PFSK-1 (cell line): ENCODE results near the gene BLTP3B. TPM values are rescaled to one million over a fixed set of nuclear protein-coding genes. Genes with fewer than 3 reads are reported as not detected.

ENCODE experiments used
- FOXP2 ChIP-seq: optimal IDR thresholded peaks from 2 replicates; pipeline ENCODE3; 2011; ENCODE audit warnings: borderline replicate concordance, control low read depth, inconsistent platforms; ENCODE audit not compliant: insufficient read depth; ENCODE audit errors: extremely low read length, extremely low read depth
- POLR2AphosphoS5 ChIP-seq: IDR thresholded peaks from 2 replicates; pipeline ENCODE4 v1.6.1; 2012; ENCODE audit warnings: low read depth, mild to moderate bottlenecking, control low read depth, low read length, moderate library complexity
- SIN3A ChIP-seq: IDR thresholded peaks from 2 replicates; pipeline ENCODE4 v1.6.1; 2012; ENCODE audit warnings: mild to moderate bottlenecking, low read length, moderate library complexity, borderline replicate concordance; ENCODE audit not compliant: insufficient read depth
- TAF1 ChIP-seq: IDR thresholded peaks from 2 replicates; pipeline ENCODE4 v1.6.1; 2012; ENCODE audit warnings: low read length, control low read depth, borderline replicate concordance; ENCODE audit not compliant: insufficient read depth
- polyA plus RNA-seq: library from polyadenylated mRNA; unstranded; fragments of >200 nt; gene quantifications from one replicate; pipeline ENCODE4 v1.2.1, GENCODE V29; 2012; ENCODE audit warnings: low read depth, missing spikeins; ENCODE audit not compliant: insufficient read length
- TF ChIP-seq, protein P1 (sequence below), 2 experiments: IDR thresholded peaks; 2 replicates each; pipeline versions ENCODE4 v1.6.1 to v1.8.0; 2011 to 2012; ENCODE audit warnings: low read depth in 2 of 2, low read length in 2 of 2, control low read depth in 1 of 2, inconsistent platforms in 1 of 2, mild to moderate bottlenecking in 1 of 2, moderate library complexity in 1 of 2; ENCODE audit not compliant: insufficient read depth in 1 of 2

Gene BLTP3B, protein sequence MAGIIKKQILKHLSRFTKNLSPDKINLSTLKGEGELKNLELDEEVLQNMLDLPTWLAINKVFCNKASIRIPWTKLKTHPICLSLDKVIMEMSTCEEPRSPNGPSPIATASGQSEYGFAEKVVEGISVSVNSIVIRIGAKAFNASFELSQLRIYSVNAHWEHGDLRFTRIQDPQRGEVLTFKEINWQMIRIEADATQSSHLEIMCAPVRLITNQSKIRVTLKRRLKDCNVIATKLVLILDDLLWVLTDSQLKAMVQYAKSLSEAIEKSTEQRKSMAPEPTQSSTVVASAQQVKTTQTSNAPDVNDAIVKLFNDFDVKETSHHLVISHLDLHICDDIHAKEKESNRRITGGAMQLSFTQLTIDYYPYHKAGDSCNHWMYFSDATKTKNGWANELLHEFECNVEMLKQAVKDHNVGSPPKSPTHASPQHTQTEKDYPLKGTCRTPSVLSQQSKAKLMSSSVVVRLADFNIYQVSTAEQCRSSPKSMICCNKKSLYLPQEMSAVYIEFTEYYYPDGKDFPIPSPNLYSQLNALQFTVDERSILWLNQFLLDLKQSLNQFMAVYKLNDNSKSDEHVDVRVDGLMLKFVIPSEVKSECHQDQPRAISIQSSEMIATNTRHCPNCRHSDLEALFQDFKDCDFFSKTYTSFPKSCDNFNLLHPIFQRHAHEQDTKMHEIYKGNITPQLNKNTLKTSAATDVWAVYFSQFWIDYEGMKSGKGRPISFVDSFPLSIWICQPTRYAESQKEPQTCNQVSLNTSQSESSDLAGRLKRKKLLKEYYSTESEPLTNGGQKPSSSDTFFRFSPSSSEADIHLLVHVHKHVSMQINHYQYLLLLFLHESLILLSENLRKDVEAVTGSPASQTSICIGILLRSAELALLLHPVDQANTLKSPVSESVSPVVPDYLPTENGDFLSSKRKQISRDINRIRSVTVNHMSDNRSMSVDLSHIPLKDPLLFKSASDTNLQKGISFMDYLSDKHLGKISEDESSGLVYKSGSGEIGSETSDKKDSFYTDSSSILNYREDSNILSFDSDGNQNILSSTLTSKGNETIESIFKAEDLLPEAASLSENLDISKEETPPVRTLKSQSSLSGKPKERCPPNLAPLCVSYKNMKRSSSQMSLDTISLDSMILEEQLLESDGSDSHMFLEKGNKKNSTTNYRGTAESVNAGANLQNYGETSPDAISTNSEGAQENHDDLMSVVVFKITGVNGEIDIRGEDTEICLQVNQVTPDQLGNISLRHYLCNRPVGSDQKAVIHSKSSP (N-terminal part only)
- polyA plus RNA-seq: 6.2 TPM

DNA sequence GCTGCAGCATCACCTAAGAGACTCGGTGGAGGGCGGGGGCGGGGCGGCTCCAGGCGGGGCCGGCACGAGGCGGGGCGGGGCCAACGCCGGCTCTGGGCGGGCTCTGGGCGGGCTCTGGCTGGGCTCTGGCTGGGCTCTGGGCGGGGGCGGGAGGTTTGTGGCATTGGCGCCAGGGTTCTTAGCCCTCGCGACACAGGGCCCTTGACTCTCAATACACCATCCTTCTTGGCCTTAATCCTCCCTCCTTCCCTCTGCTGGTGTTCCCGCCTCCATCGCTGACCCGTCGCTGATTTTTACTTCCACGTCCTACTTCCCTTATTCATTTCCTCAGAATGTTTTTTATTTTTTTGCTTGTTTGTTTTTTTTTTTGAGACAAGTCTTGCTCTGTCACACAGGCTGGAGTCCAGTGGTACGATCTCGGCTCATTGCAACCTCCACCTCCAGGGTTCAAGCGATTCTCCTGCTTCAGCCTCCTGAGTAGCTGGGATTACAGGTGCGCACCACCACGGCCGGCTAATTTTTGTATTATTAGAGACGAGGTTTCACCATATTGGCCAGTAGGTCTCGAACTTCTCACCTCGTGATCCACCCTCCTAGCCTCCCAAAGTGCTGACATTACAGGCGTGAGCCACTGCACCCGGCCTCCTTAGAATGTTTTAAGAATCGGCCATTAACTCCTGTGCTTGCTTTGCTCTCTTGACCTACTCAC is at the start of gene BLTP3B:
Gene BLTP3B, minus strand, starts transcription at position 24 of the 709 bp plus-strand sequence. CDS start 239 bp downstream, outside the sequence.
- TF ChIP-seq POLR2AphosphoS5: peak; percentile 59; the same call in 1 of the 2 replicates
- TF ChIP-seq SIN3A: no peak
- TF ChIP-seq FOXP2: no peak
- no peak; the same call in 1 of the 2 replicates for TF ChIP-seq TAF1

DNA sequence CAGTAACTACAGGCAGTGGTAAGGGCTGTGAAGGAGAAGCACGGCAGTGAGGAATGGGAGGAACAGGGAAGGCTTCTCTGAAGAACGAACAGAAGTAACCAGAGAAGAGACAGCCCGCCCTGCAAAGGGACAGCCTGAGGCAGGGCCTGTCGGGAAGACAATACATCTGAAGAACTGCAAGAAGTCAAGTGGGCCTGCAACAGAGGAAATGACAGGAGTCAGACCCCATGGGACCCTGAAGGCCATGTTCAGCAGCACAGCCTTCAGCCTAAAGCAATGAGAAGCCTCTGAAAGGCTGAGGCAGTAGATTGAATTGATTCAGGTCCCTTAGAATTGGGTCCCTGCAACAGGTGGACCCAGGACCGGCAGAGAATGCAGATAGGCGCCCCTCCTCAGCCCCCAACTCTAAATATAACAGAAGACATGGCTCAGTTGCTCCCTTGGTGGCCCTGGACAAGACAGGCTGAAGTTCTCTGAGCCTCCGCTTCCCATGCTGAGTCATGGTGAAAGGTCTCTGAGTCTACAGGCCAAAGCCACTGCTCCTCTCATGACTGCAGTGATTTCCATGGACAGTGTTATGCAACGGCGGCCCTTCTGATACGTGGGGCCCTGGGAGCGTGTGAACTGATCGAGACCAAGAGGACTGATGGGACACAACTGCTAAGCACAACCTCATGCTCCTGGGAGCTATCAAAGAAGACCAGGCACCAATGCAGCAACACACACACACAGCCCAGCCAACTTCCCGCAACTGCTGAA is 47.1 kb upstream of the BLTP3B start:
- TF ChIP-seq SIN3A: no peak
- TF ChIP-seq FOXP2: no peak
- no peak for TF ChIP-seq POLR2AphosphoS5
- TF ChIP-seq, protein P1, sequence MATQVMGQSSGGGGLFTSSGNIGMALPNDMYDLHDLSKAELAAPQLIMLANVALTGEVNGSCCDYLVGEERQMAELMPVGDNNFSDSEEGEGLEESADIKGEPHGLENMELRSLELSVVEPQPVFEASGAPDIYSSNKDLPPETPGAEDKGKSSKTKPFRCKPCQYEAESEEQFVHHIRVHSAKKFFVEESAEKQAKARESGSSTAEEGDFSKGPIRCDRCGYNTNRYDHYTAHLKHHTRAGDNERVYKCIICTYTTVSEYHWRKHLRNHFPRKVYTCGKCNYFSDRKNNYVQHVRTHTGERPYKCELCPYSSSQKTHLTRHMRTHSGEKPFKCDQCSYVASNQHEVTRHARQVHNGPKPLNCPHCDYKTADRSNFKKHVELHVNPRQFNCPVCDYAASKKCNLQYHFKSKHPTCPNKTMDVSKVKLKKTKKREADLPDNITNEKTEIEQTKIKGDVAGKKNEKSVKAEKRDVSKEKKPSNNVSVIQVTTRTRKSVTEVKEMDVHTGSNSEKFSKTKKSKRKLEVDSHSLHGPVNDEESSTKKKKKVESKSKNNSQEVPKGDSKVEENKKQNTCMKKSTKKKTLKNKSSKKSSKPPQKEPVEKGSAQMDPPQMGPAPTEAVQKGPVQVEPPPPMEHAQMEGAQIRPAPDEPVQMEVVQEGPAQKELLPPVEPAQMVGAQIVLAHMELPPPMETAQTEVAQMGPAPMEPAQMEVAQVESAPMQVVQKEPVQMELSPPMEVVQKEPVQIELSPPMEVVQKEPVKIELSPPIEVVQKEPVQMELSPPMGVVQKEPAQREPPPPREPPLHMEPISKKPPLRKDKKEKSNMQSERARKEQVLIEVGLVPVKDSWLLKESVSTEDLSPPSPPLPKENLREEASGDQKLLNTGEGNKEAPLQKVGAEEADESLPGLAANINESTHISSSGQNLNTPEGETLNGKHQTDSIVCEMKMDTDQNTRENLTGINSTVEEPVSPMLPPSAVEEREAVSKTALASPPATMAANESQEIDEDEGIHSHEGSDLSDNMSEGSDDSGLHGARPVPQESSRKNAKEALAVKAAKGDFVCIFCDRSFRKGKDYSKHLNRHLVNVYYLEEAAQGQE (IDR thresholded peaks at IDR 0.05; ENCODE audit: insufficient read depth in 1 of 2, low read depth in 2 of 2, low read length in 2 of 2): no peak
- TF ChIP-seq TAF1: no peak

DNA sequence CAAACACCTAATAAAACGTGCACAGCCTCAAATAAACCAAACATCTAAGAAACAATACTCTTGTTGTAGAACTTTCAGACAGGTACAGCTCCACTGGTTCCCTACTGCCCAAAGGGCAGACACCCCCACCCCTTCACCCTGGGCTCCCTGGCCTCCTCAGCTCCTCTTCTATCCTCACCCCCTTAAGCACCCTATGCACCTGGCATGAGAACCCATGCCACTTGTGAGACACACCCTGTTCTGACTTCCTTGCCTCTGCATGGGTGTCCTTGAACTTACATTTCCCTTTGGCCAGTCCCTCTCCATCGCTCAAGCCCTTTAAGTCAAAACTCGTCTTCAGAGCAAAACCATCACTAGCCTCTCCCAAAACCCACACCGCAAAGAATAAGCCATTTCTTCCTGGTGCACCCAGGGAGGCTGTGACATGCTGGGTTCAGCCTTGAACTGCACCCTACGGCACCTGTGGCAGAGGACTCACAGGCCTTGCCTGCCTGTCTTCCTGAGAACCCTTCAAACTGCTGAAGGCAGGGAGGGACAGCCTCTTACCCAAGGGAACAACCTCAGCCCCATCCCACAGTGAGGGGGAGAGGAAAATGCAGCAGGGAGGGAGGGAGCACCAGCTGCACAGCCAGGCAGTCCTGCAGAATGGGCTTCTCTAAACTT is 45.3 kb upstream of the BLTP3B start:
- TF ChIP-seq TAF1 (no peak), POLR2AphosphoS5 (no peak), SIN3A (no peak), FOXP2 (no peak)
- TF ChIP-seq, protein P1 (IDR thresholded peaks at IDR 0.05; ENCODE audit: insufficient read depth in 1 of 2, low read depth in 2 of 2, low read length in 2 of 2): no peak

DNA sequence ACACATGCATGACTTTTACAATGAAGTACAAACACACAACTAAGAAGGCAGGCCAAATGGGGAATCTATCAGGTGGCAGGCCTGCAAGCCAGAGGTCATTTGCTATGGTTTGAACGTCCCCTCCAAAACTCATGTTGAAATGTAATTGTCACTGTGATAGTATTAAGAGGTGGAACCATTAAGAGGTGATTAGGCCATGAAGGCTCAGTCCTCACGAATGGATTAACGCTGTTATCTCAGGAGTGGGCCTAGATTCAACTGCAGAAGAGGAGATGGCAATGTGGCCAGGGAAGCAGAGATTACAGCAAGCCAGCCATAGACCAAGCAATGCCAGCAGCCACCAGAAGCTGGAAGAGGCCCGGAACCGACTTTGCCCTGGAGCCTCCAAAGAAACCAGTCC is 44.4 kb upstream of the BLTP3B start:
- TF ChIP-seq FOXP2 (no peak), TAF1 (no peak), POLR2AphosphoS5 (no peak), SIN3A (no peak)
- TF ChIP-seq, protein P1 (IDR thresholded peaks at IDR 0.05; ENCODE audit: insufficient read depth in 1 of 2, low read depth in 2 of 2, low read length in 2 of 2): no peak
